ENCODE data around the gene HSPBP1.

DNA sequence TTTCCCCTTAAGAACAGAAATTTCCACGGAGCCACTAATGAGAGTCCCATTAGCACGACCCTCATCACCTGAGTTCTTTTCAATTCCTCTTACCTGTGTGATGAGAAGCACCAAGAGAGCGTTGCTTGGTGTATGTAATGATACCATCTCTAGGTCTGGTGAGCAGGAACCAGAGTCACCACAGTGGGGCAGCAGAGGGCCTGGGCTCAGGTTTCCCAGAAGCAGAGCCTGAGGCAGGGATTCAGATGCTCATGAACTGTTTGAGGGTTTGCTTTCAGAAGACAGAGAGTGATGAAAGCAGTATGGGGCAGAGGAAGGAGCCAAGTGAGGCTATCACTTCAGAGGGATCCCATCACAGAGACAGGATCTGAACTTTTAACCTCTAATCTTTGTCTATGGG, 67.5 kb downstream of the HSPBP1 start:
- TF ChIP-seq ZNF788 (CRISPR knock-in tag; IDR thresholded peaks at IDR 0.05; ENCODE audit: borderline replicate concordance) (no peak), SP1 (IDR thresholded peaks at IDR 0.05) (no peak), SP1 (CRISPR knock-in tag; IDR thresholded peaks at IDR 0.05) (no peak), NR2C2 (CRISPR knock-in tag; IDR thresholded peaks at IDR 0.05; ENCODE audit: borderline replicate concordance) (no peak; the same call in 1 of the 2 replicates), RAD21 (CRISPR knock-in tag; IDR thresholded peaks at IDR 0.05) (peak; percentile 81), KDM1A (CRISPR knock-in tag; IDR thresholded peaks at IDR 0.05) (0 out of 2 replicates have a peak, but pooled peaks have one; percentile 19), HDAC2 (CRISPR knock-in tag; IDR thresholded peaks at IDR 0.05) (no peak), ZNF720 (CRISPR knock-in tag; IDR thresholded peaks at IDR 0.05) (no peak), ZNF782 (CRISPR knock-in tag; IDR thresholded peaks at IDR 0.05; ENCODE audit: borderline replicate concordance) (no peak), POLR2A (IDR thresholded peaks at IDR 0.05; ENCODE audit: insufficient read depth in 1 of 2, low read depth in 2 of 2, low read length in 2 of 2) (no peak), FOXK2 (IDR thresholded peaks at IDR 0.05) (no peak)
- TF ChIP-seq, protein P1, sequence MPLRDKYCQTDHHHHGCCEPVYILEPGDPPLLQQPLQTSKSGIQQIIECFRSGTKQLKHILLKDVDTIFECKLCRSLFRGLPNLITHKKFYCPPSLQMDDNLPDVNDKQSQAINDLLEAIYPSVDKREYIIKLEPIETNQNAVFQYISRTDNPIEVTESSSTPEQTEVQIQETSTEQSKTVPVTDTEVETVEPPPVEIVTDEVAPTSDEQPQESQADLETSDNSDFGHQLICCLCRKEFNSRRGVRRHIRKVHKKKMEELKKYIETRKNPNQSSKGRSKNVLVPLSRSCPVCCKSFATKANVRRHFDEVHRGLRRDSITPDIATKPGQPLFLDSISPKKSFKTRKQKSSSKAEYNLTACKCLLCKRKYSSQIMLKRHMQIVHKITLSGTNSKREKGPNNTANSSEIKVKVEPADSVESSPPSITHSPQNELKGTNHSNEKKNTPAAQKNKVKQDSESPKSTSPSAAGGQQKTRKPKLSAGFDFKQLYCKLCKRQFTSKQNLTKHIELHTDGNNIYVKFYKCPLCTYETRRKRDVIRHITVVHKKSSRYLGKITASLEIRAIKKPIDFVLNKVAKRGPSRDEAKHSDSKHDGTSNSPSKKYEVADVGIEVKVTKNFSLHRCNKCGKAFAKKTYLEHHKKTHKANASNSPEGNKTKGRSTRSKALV (CRISPR knock-in tag; IDR thresholded peaks at IDR 0.05): no peak

Data from HepG2 (cell line).